Kidney tubule cell (primary cell): ENCODE measurements around the gene EFL1.
"Not testable (repeated sequence)": the region's sequence is repeated elsewhere in the genome, so short reads cannot be mapped to it uniquely, and the experiment has no call there.

ENCODE experiments used
- DNase-seq: peaks from one replicate; pipeline ENCODE4 v3.0.0-alpha.2; 2018; ENCODE audit warnings: low spot score

EFL1 gene

DNA sequence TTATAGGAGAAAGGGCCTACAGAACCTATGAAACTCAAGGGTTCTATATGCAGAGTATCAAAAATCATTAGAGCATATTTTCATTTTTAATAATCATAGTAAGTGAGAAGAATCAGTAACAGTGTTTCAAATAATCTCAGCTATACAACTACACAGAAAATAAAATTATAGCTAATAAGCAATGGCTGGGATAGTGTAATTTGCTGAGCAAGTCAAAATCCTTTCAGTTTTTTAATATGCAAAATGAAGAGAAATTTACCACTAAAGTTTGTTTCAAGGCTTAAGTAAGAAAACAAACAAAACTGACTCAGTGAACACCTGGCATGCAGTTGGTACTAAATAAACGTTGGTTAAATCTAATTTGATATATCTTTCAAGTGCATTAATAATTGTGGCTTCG is 66.2 kb downstream of the EFL1 start:
- no peak for DNase-seq

DNA sequence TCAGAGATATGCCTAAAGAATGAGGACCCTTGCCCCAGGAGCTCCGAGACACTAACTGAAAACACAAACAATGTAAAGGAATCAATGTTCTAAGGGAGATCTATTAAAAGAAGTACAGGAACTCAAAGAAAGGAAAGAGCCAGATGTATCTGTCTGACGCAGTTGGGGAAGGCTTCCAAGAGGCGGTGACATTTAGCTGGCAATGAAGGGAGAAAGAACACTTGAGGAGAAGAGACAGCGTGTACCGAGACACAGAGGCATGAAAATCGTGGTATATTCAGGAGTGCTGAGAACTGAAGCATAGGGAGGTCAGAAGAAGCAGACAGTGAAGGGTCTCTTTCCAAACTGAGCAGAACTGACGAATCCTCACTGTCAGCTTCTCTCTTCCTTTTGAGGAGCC is 66.7 kb downstream of the EFL1 start:
- not testable (repeated sequence) for DNase-seq

GRCh38 chr15:82194488-82194887 is 68.0 kb downstream of the EFL1 start:
- not testable (repeated sequence) for DNase-seq

- DNase-seq, result not testable (repeated sequence)
These were observed 69.1 kb downstream of the EFL1 start for GRCh38 chr15:82193435-82193834.

GRCh38 chr15:82192394-82192793 is 70.1 kb downstream of the EFL1 start:
- not testable (repeated sequence) for DNase-seq

DNA sequence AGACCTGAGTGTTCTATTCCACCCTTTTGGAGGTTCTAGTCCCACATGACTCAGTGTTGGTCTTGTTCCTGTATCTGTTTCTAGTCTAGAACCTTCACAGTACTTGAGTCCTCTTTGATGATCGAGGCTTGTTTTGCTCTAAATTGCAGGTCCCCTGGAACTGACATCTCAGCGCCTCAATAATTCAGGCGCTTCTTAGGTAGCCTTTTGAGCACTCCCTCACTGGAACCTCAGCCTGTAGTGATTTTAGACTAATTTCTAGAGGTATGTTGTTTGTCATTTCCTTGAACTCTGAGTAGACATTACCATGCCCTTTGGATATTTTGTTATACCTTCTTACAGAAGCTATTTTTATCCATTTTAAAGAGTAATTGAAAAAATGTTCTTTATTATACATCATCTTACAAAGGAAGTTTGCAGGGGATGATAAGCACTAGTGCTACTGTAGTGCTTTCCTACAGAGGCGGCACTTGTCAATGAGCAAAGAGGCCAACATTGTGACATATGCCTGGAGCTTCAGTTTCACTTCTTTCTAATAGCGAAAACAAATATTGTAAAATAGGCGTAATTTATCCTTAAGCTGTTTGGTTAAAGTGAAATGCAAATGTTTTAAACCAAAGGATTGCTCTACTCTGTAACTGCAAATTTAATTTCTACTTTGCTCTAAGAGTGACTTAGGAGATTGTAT is 75.7 kb downstream of the EFL1 start:
- no peak for DNase-seq

GRCh38 chr15:82186161-82186560 is 76.4 kb downstream of the EFL1 start:
- no peak for DNase-seq

- DNase-seq, result no peak
These were observed 77.8 kb downstream of the EFL1 start for GRCh38 chr15:82184776-82185175.

- no peak for DNase-seq
These were observed 78.2 kb downstream of the EFL1 start for GRCh38 chr15:82184355-82184754.

- DNase-seq, result peak; percentile 41
These were observed 79.2 kb downstream of the EFL1 start for GRCh38 chr15:82183121-82184031.

GRCh38 chr15:82181371-82181770 is 81.2 kb downstream of the EFL1 start:
- no peak for DNase-seq

DNA sequence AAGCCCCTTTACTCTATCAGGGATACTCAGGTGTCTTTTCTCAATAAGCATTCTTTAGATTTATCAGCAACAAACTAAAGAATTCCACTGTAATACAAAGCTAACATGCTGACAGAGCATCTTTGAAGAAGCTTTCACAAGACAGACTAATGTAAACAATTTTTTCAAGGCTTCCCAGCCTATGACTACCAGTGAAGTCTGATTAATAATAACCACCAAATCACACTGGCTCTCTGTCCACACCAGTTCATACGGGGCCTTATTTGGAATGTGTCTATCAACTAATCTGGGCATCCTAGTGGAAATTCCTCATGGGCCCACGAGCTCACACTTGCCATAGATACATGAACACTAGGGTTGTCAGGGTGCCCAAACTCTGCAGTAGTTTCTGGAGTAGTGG is 84.5 kb downstream of the EFL1 start:
- peak; percentile 55 for DNase-seq

- DNase-seq, result peak; percentile 47
These were observed 85.1 kb downstream of the EFL1 start for GRCh38 chr15:82177291-82178010.

DNA sequence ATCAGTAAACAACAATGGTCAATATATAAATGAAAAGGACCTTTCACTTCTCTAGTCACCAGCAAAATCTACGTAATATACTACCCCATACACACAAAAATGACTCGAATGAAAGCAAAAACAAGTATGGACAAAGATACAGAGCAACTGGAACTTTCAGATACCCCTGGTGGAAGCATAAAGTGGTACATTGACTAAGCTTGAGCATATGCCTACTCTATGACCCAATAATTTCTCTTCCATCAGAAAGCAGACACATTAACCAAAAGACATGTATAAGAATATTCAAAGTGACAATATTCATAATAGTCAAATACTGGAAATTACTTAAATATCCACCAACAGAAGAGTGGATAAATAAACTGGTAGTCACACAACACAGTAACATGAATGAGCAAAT is 86.0 kb downstream of the EFL1 start:
- no peak for DNase-seq

DNA sequence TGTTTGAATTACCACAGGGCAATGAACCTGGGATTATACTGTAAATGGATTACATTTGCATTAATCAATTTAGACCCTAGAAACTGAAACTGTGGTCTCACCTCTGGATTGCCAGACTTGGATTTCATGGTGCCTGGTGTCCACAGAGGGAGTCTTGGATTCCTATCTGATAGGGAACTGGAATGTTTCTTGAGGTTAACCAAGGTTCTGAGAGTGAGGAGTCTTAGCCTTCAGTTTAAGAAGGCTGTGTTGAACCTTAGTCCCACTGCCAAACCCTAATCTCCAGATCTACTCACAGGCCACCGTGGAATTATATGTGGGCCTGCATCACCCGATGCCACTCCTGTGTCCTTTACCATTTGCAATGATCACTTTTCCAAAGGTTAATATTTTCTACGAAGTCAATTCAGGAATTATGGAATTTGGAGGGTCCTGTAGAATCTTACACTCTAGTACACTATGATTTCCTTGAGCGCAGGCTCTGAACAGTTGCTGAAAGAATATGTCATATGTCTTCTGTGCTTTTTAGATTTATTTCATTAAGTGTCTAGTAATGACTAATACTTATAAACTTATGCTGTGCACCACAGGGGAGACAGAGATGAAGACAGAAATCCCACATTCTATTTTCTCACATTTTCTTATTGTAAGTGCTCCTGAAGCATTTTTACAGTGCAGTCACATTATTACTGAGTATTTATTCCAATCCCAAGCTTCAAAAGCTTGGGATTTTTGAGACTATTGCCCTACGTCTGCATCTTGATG is 87.9 kb downstream of the EFL1 start:
- no peak for DNase-seq

DNA sequence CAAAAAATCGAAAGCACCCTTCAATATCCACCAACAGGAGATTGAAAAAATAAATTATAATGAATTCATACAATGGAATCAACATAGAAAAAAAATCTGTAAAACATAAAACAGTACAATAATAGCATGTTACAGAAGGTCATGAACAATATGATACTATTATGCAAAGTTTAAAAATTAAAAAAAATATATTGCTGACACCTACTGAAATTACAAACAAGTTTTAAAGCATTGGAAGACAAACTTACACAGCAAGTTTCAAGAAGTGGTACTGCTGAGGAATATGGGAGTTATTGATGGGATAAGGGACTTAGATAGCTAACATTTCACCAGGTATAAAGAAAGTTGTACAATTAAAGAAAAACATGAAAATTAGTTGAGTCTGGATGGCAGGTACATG is 89.4 kb downstream of the EFL1 start:
- DNase-seq, result no peak

DNA sequence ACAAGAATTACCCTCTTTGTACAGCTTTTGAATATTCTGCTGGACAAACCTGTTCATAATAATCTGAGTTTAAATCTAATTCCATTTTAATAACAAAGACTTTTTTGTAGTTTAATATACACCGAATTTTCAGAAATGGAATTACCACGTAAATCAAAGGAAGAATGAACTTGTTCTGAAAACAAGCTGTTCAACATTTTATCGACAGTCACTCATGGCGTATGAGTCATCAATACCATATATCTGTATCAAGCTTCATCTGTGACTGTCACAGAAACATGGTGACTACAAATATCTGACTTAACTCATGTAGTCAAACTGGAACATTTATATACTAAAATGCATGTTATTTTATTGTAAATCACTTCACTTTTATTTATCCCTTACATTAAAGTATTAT is 90.0 kb downstream of the EFL1 start:
- DNase-seq, result no peak

DNA sequence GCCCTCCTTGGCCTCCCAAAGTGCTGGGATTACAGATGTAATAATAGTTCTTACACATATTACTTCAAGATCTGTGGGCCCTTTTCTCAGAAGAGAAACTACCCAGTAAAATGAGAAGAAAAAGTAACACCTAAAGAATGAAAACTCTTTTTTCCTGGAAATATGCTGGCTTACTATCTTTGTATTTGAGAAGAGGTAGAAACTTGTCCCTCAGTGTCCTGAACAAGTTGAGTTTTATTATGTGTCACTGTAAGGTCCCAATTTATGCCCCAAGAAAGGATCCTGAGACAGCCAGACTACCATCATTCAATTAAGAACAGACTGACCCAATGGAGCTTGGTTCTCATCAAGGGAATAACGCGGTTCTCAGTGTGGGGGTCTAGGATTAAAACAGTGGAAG is 93.8 kb downstream of the EFL1 start:
- no peak for DNase-seq

GRCh38 chr15:82168296-82168695 is 94.2 kb downstream of the EFL1 start:
- no peak for DNase-seq

GRCh38 chr15:82165948-82166376 is 96.6 kb downstream of the EFL1 start:
- no peak for DNase-seq

DNA sequence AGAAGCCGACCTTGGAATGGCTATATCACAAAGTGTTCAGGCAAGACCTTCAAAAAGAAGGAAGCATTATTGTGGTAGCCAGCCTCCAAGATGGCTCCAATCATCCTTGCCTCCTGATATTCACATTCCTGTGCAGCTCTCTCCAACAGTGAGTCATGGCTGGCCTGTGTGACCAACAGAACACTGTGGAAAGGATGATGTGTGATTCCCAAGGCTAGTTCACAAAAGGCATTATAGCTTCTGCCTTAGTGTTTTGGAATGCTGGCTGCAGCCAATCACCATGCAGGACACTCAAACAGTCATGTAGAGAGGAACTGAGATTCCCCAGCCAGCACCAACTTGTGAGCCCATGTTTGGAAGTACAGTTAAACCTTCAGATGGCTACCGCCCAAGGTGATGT is 102.6 kb downstream of the EFL1 start:
- peak; percentile 98 for DNase-seq

DNA sequence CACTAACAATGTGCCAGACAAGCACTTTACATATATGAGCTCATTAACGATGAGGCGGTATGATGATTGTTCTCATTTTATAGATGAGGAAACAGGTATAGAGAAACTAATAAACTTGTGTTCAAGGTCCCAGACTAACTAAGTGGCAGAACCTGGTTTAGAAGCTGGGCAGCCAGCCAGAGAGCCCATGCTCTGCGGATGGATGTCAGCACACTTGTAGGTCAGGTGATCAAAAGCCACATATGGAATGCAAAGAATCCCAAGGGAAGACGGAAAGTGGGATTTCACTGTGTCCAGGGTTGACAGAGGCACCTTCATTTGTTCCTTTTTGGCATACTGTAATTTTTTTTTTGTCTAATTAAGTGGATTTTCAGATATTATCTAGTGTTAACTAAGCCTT is 103.7 kb downstream of the EFL1 start:
- DNase-seq, result peak; percentile 66
